GM12864 (cell line): ENCODE results near the gene ADRB2.

Experiments
- DNase-seq: peaks from one replicate; pipeline ENCODE4 v3.0.0-alpha.2; 2011; ENCODE audit warnings: low read depth
- H3K4me3 ChIP-seq: 2 replicates; pipeline ENCODE4 v1.5.1; 2011; ENCODE audit warnings: mild to moderate bottlenecking, low read depth, low read length, control low read depth
- TF ChIP-seq, protein P1 (sequence below): IDR thresholded peaks from 2 replicates; pipeline ENCODE4 v1.5.1; 2011; ENCODE audit warnings: low read depth, mild to moderate bottlenecking, moderate library complexity, low read length, control low read depth, inconsistent platforms; ENCODE audit errors: missing control alignments

Gene ADRB2

GRCh38 chr5:148811756-148812155 lies 14.7 kb upstream of the ADRB2 start:
- TF ChIP-seq, protein P1, sequence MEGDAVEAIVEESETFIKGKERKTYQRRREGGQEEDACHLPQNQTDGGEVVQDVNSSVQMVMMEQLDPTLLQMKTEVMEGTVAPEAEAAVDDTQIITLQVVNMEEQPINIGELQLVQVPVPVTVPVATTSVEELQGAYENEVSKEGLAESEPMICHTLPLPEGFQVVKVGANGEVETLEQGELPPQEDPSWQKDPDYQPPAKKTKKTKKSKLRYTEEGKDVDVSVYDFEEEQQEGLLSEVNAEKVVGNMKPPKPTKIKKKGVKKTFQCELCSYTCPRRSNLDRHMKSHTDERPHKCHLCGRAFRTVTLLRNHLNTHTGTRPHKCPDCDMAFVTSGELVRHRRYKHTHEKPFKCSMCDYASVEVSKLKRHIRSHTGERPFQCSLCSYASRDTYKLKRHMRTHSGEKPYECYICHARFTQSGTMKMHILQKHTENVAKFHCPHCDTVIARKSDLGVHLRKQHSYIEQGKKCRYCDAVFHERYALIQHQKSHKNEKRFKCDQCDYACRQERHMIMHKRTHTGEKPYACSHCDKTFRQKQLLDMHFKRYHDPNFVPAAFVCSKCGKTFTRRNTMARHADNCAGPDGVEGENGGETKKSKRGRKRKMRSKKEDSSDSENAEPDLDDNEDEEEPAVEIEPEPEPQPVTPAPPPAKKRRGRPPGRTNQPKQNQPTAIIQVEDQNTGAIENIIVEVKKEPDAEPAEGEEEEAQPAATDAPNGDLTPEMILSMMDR, result no peak
- no peak overlapping the region for H3K4me3 ChIP-seq
- DNase-seq, result no peak

GRCh38 chr5:148815086-148815485 lies 11.3 kb upstream of the ADRB2 start:
- TF ChIP-seq, protein P1, result no peak
- no peak for DNase-seq
- H3K4me3 ChIP-seq, result no peak overlapping the region

DNA sequence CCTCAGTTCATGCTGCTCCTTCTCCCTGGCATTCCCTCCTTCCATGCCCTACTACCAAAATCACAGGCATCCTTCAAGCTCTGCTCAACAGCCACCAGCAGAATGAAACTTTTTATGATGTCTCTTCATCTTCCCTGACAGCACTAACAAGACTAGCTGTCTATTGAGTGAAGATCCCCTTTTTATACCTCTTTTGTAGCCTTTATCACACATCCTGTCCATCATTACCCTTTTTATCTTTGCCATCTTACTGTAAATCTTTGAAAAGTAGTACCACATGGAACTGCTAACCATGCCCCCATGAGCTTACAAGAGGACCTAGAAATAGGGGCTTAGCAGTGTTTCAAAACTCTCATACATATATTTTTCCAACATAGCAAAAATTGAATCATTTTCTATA lies 10.8 kb upstream of the ADRB2 start:
- TF ChIP-seq, protein P1, result no peak
- H3K4me3 ChIP-seq, result no peak overlapping the region
- no peak for DNase-seq

- TF ChIP-seq, protein P1, result no peak
- no peak overlapping the region for H3K4me3 ChIP-seq
- DNase-seq, result no peak
These were observed 10.1 kb upstream of the ADRB2 start for GRCh38 chr5:148816357-148816756.

DNA sequence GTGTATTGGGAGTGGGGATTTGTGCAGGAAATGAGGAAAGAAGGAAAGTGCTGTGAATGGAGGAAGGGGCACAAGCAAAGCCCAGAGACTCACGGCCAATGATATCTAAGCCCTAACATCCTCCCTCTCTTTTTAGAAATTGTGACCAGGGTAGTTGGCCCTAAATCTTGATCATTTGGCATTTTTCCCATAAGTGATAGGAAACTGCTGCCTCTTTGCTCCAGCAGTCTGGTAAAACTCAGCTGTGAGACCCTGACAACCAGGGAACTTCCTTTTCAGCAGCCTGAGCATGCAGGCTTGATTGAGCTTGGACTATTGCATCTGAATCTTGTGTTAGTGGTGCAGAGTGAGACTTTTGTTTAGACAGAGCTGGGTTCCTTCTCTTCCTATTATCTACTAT lies 9.6 kb upstream of the ADRB2 start:
- DNase-seq, result no peak
- H3K4me3 ChIP-seq, result no peak overlapping the region
- TF ChIP-seq, protein P1, result no peak

DNA sequence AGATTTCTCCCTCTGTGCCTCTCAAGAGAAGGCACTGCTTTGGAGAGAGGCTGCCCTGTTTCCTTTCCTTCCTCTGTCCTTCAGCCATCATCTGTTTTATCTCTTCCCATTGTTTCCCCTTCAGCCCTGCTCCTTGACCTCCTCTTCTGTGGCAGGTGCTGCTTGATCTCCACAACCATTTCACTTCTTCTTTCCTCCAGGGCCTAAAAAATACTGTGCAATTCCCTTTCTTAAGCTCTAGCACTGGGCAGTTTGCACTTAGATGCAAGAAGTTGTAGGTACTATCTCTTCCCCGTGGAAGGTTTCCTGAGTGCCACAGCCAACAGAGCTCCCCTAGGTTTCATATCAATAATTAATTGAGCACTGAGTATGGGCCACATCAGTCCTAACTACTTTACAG lies 8.8 kb upstream of the ADRB2 start:
- no peak for DNase-seq
- TF ChIP-seq, protein P1, result no peak
- no peak overlapping the region for H3K4me3 ChIP-seq

- H3K4me3 ChIP-seq, result no peak overlapping the region
- TF ChIP-seq, protein P1, result peak; percentile 64
- DNase-seq, result no peak
These were observed 5.7 kb upstream of the ADRB2 start for GRCh38 chr5:148820461-148821395.
